ENCODE data around the gene NLGN1.

- TF ChIP-seq POLR2A (IDR thresholded peaks at IDR 0.05; ENCODE audit: control extremely low read depth in 1 of 2, low read depth in 2 of 2, low read length in 2 of 2): no peak
- no peak for TF ChIP-seq NRF1 (IDR thresholded peaks at IDR 0.05; ENCODE audit: low read depth, low read length)
- TF ChIP-seq FOSL1 (IDR thresholded peaks at IDR 0.05; ENCODE audit: insufficient read depth, low read depth, low read length): no peak
- TF ChIP-seq CEBPB (IDR thresholded peaks at IDR 0.05; ENCODE audit: low read depth, low read length): no peak
- TF ChIP-seq POLR2AphosphoS5 (IDR thresholded peaks at IDR 0.05; ENCODE audit: low read depth, low read length): no peak
- TF ChIP-seq EGR1 (IDR thresholded peaks at IDR 0.05; ENCODE audit: borderline replicate concordance, low read depth, low read length): no peak
- no peak for TF ChIP-seq CHD1 (IDR thresholded peaks at IDR 0.05; ENCODE audit: low read depth, low read length)
- no peak for TF ChIP-seq EP300 (IDR thresholded peaks at IDR 0.05; ENCODE audit: borderline replicate concordance in 1 of 2, low read depth in 2 of 2, low read length in 2 of 2)
- TF ChIP-seq GABPA (IDR thresholded peaks at IDR 0.05; ENCODE audit: borderline replicate concordance, insufficient read depth, low read length): no peak
- no peak for TF ChIP-seq MAX (IDR thresholded peaks at IDR 0.05)
- no peak for TF ChIP-seq TEAD4 (IDR thresholded peaks at IDR 0.05; ENCODE audit: low read depth, low read length)
- TF ChIP-seq ZNF274 (IDR thresholded peaks at IDR 0.05; ENCODE audit: borderline replicate concordance, extremely low read depth, low read length): no peak
- no peak for TF ChIP-seq CTCF (IDR thresholded peaks at IDR 0.05; ENCODE audit: control extremely low read depth in 1 of 3, insufficient read depth in 1 of 3, low read depth in 1 of 3, low read length in 3 of 3)
Measured at GRCh38 chr3:173945806-173946205, 548.3 kb downstream of the NLGN1 start.
